H9 (cell line): Measurements from ENCODE around the gene GNA12. TPM values are rescaled to one million over a fixed set of nuclear protein-coding genes. Genes with fewer than 3 reads are reported as not detected.

Source experiments
- DNase-seq: peaks from one replicate; pipeline ENCODE4 v3.0.0-alpha.2; 2017
- H2AFZ ChIP-seq: one replicate; pipeline ENCODE4 v1.6.1; 2013; ENCODE audit warnings: mild to moderate bottlenecking, low read length, control low read depth, moderate library complexity
- H2AK5ac ChIP-seq: 2 replicates; pipeline ENCODE4 v1.6.1; 2013; ENCODE audit warnings: low read length, control low read depth, mixed read lengths; ENCODE audit not compliant: insufficient read length
- H2BK120ac ChIP-seq: one replicate; pipeline ENCODE4 v1.6.1; 2013; ENCODE audit warnings: low read depth, mild to moderate bottlenecking, low read length, control low read depth, inconsistent platforms; ENCODE audit not compliant: poor library complexity, severe bottlenecking
- H2BK12ac ChIP-seq: 2 replicates; pipeline ENCODE4 v1.6.1; 2013; ENCODE audit warnings: low read length, control low read depth, mixed read lengths, low read depth; ENCODE audit not compliant: insufficient read length
- H2BK15ac ChIP-seq: 2 replicates; pipeline ENCODE4 v1.6.1; 2013; ENCODE audit warnings: low read depth, low read length, control low read depth
- H2BK20ac ChIP-seq: one replicate; pipeline ENCODE4 v1.6.1; 2013; ENCODE audit warnings: low read depth, mild to moderate bottlenecking, low read length, control low read depth, inconsistent platforms; ENCODE audit not compliant: poor library complexity, severe bottlenecking
- H2BK5ac ChIP-seq: 2 replicates; pipeline ENCODE4 v1.6.1; 2013; ENCODE audit warnings: low read length, control low read depth, mixed read lengths; ENCODE audit not compliant: insufficient read length
- H3K14ac ChIP-seq: 2 replicates; pipeline ENCODE4 v1.6.1; 2013; ENCODE audit warnings: low read length, control low read depth; ENCODE audit not compliant: insufficient read depth
- H3K18ac ChIP-seq: 2 replicates; pipeline ENCODE4 v1.6.1; 2013; ENCODE audit warnings: low read depth, mild to moderate bottlenecking, mixed read lengths, low read length, control low read depth; ENCODE audit not compliant: insufficient read length
- H3K23ac ChIP-seq: 2 replicates; pipeline ENCODE4 v1.6.1; 2013; ENCODE audit warnings: low read length, control low read depth, mixed read lengths, low read depth; ENCODE audit not compliant: insufficient read length
- H3K23me2 ChIP-seq: 2 replicates; pipeline ENCODE4 v1.6.1; 2013; ENCODE audit warnings: low read depth, mild to moderate bottlenecking, mixed read lengths, low read length, control low read depth; ENCODE audit not compliant: insufficient read length, poor library complexity, severe bottlenecking
- H3K27ac ChIP-seq: 2 replicates; pipeline ENCODE4 v1.5.1; 2013; ENCODE audit warnings: low read length, control low read depth, mixed read lengths, low read depth; ENCODE audit not compliant: insufficient read length
- H3K27me3 ChIP-seq: 2 replicates; pipeline ENCODE4 v1.6.1; 2013; ENCODE audit warnings: low read length, control low read depth, inconsistent platforms; ENCODE audit not compliant: insufficient read depth
- H3K4ac ChIP-seq: 2 replicates; pipeline ENCODE4 v1.6.1; 2013; ENCODE audit warnings: low read depth, mild to moderate bottlenecking, control low read depth, inconsistent platforms, low read length, moderate library complexity
- H3K4me1 ChIP-seq: 2 replicates; pipeline ENCODE4 v1.6.1; 2013; ENCODE audit warnings: low read length, control low read depth, inconsistent platforms; ENCODE audit not compliant: insufficient read depth
- H3K4me2 ChIP-seq: 2 replicates; pipeline ENCODE4 v1.6.1; 2013; ENCODE audit warnings: low read length, control low read depth, mixed read lengths; ENCODE audit not compliant: insufficient read length, insufficient read depth
- H3K56ac ChIP-seq: 2 replicates; pipeline ENCODE4 v1.6.1; 2013; ENCODE audit warnings: low read depth, mild to moderate bottlenecking, mixed read lengths, low read length, control low read depth; ENCODE audit not compliant: insufficient read length
- H3K79me1 ChIP-seq: 2 replicates; pipeline ENCODE4 v1.6.1; 2013; ENCODE audit warnings: low read depth, mild to moderate bottlenecking, moderate library complexity, low read length, control low read depth, inconsistent platforms; ENCODE audit not compliant: insufficient read depth, poor library complexity, severe bottlenecking
- H3K79me2 ChIP-seq: 2 replicates; pipeline ENCODE4 v1.6.1; 2013; ENCODE audit warnings: low read length, control low read depth, inconsistent platforms; ENCODE audit not compliant: insufficient read depth
- H3K9ac ChIP-seq: 2 replicates; pipeline ENCODE4 v1.6.1; 2013; ENCODE audit warnings: low read length, control low read depth, mixed read lengths; ENCODE audit not compliant: insufficient read length; ENCODE audit errors: extremely low read depth
- H3K9me3 ChIP-seq: one replicate; pipeline ENCODE4 v1.6.1; 2013; ENCODE audit warnings: low read depth, low read length, inconsistent platforms; ENCODE audit not compliant: control insufficient read depth
- H3T11ph ChIP-seq: one replicate; pipeline ENCODE4 v1.6.1; 2013; ENCODE audit warnings: mild to moderate bottlenecking, low read length, control low read depth, inconsistent platforms
- H4K20me1 ChIP-seq: one replicate; pipeline ENCODE4 v1.6.1; 2013; ENCODE audit not compliant: control insufficient read depth, insufficient read length, insufficient read depth
- H4K5ac ChIP-seq: 2 replicates; pipeline ENCODE4 v1.6.1; 2013; ENCODE audit warnings: low read depth, mild to moderate bottlenecking, mixed read lengths, low read length, control low read depth; ENCODE audit not compliant: insufficient read length
- H4K8ac ChIP-seq: replicated peaks from 2 replicates; pipeline ENCODE4 v1.6.1; 2013; ENCODE audit warnings: low read length, control low read depth, mixed read lengths, low read depth; ENCODE audit not compliant: insufficient read length
- H4K91ac ChIP-seq: 2 replicates; pipeline ENCODE4 v1.6.1; 2013; ENCODE audit warnings: low read depth, mild to moderate bottlenecking, moderate library complexity, mixed read lengths, low read length, control low read depth; ENCODE audit not compliant: insufficient read length
- H3K27ac Mint-ChIP-seq, 3 experiments: 2 replicates in 2 of 3; 3 replicates in 1 of 3; pipeline ENCODE4 v1.8.0; 2020 to 2021; ENCODE audit warnings: mixed read lengths in 3 of 3, mild to moderate bottlenecking in 1 of 3, moderate library complexity in 1 of 3
- H3K27me3 Mint-ChIP-seq: 2 replicates; pipeline ENCODE4 v1.8.0; 2021; ENCODE audit warnings: low read depth, mild to moderate bottlenecking, moderate library complexity, mixed read lengths
- H3K36me3 Mint-ChIP-seq, 3 experiments: 2 replicates in 2 of 3; 3 replicates in 1 of 3; pipeline ENCODE4 v1.8.0; 2020 to 2021; ENCODE audit warnings: low read depth in 3 of 3, mixed read lengths in 3 of 3; ENCODE audit not compliant: insufficient read depth in 1 of 3
- H3K4me1 Mint-ChIP-seq, 2 experiments: 2 replicates each; pipeline ENCODE4 v1.8.0; 2020; ENCODE audit warnings: mixed read lengths in 2 of 2
- H3K4me3 Mint-ChIP-seq, 2 experiments: 2 replicates in 1 of 2; 3 replicates in 1 of 2; pipeline ENCODE4 v1.8.0; 2020 to 2021; ENCODE audit warnings: mild to moderate bottlenecking in 2 of 2, mixed read lengths in 2 of 2, moderate library complexity in 1 of 2
- H3K9me3 Mint-ChIP-seq, 2 experiments: 2 replicates in 1 of 2; 3 replicates in 1 of 2; pipeline ENCODE4 v1.8.0; 2020; ENCODE audit warnings: mild to moderate bottlenecking in 2 of 2, mixed read lengths in 2 of 2, moderate library complexity in 1 of 2
- CTCF ChIP-seq: fragments of 200-600 bp; sonication (generic); conservative IDR thresholded peaks from 3 replicates; pipeline ENCODE4 v1.8.0; 2021; ENCODE audit warnings: antibody characterized with exemption, mild to moderate bottlenecking
- WGBS: extraction: QIAGEN DNeasy Blood & Tissue Kit; methylation state at CpG from one replicate; pipeline ENCODE4 v1.1.7; 2013; ENCODE audit warnings: missing lambda C conversion rate, low lambda C conversion rate, mixed read lengths; ENCODE audit not compliant: insufficient read length; ENCODE audit errors: extremely low coverage; 5-methylcytosine and 5-hydroxymethylcytosine counted together
- total RNA-seq: library from RNA; stranded (reverse); gene quantifications from 2 replicates; pipeline ENCODE4 v1.2.1, GENCODE V29; 2021

Gene GNA12
- total RNA-seq, 1 experiment from 2014 or later = 60.2 TPM

GRCh38 chr7:2708547-2709310, 135.4 kb downstream of the GNA12 start:
- no peak for TF ChIP-seq CTCF
- Histone ChIP-seq H3K79me2 (no peaks in the 10 kb centered on the region), H3K4me1 (no peaks in the 10 kb centered on the region), H4K8ac (no peak overlapping the region), H2BK5ac (no peak overlapping the region), H3K9ac (no peak overlapping the region), H2AFZ (no peak overlapping the region), H4K5ac (no peak overlapping the region), H3K79me1 (no peaks in the 10 kb centered on the region), H3K27ac (no peak overlapping the region), H3K4ac (no peak overlapping the region), H4K91ac (no peak overlapping the region), H2BK12ac (no peak overlapping the region), H4K20me1 (no peaks in the 10 kb centered on the region), H3K23me2 (no peaks in the 10 kb centered on the region), H2BK20ac (no peak overlapping the region), H2BK15ac (no peak overlapping the region), H3K14ac (no peak overlapping the region; the same call in 1 of the 2 replicates), H3K56ac (no peak overlapping the region), H3K27me3 (no peaks in the 10 kb centered on the region), H3K23ac (no peak overlapping the region), H3K4me2 (no peak overlapping the region), H3K9me3 (no peaks in the 10 kb centered on the region), H2AK5ac (no peak overlapping the region), H2BK120ac (no peak overlapping the region), H3K18ac (no peak overlapping the region), H3T11ph (no peak overlapping the region)
- Mint-ChIP-seq H3K36me3 (peaks cover 3 to 7% (median 5%) of the 10 kb centered on the region in 3 experiments; a peak in 5 of 7 replicates), H3K27me3 (peaks cover 1% of the 10 kb centered on the region), H3K4me1 (peaks cover 17 to 20% of the 10 kb centered on the region in 2 experiments), H3K9me3 (no peaks in the 10 kb centered on the region; a peak in 1 of 5 replicates), H3K4me3 (no peak overlapping the region), H3K27ac (no peak overlapping the region)
- no peak for DNase-seq
- no CpG with 5 or more reads among the region's 20 CpGs for WGBS
